Measurements from ENCODE around the gene RLN3.

DNA sequence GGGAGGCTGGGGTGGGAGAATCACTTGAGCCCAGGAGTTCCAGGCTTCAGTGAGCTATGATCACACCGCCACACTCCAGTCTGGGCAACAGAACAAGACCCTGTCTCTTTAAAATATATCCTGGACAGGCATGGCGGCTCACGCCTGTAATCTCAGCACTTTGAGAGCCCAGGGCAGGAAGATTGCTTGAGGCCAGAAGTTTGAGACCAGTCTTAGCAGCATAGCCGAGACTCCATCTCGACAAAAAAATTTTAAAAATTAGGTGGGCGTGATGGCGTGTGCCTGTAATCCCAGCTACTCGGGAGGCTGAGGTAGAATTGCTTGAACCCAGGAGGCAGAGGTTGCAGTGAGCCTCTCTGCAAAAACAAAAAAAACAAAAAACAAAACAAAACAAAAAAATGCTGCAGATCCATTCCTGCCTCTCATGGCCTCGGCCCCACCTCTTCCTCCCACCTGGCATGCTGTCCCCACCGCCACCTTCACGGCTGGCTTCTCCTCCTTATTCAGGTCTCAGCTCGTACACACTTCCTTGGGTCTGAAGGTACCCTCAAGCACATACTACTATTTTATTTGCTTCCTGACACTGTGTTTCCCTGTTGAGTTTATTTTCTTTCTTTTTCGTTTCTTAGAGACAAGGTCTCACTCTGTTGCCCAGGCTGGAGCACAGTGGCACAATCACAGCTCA, 27.1 kb upstream of the RLN3 start:
- TF ChIP-seq, protein P1, sequence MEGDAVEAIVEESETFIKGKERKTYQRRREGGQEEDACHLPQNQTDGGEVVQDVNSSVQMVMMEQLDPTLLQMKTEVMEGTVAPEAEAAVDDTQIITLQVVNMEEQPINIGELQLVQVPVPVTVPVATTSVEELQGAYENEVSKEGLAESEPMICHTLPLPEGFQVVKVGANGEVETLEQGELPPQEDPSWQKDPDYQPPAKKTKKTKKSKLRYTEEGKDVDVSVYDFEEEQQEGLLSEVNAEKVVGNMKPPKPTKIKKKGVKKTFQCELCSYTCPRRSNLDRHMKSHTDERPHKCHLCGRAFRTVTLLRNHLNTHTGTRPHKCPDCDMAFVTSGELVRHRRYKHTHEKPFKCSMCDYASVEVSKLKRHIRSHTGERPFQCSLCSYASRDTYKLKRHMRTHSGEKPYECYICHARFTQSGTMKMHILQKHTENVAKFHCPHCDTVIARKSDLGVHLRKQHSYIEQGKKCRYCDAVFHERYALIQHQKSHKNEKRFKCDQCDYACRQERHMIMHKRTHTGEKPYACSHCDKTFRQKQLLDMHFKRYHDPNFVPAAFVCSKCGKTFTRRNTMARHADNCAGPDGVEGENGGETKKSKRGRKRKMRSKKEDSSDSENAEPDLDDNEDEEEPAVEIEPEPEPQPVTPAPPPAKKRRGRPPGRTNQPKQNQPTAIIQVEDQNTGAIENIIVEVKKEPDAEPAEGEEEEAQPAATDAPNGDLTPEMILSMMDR (conservative IDR thresholded peaks at IDR 0.05; ENCODE audit: low read depth, low read length) = no peak
- no peak for TF ChIP-seq EZH2 (IDR thresholded peaks at IDR 0.05; ENCODE audit: borderline replicate concordance, low read depth, low read length, poor library complexity, severe bottlenecking)

Measured in A673 (cell line).